IPS-20b (cell line): Measurements from ENCODE around the gene CETN2.

Source experiments
- H3K27ac ChIP-seq: one replicate; pipeline ENCODE4 v1.5.1; 2013; ENCODE audit warnings: low read length
- H3K27me3 ChIP-seq: 2 replicates; pipeline ENCODE4 v1.6.1; 2013; ENCODE audit warnings: mild to moderate bottlenecking, low read length, inconsistent platforms; ENCODE audit not compliant: insufficient read depth
- H3K36me3 ChIP-seq: 2 replicates; pipeline ENCODE4 v1.6.1; 2013; ENCODE audit warnings: low read depth, mild to moderate bottlenecking, inconsistent platforms, low read length, moderate library complexity; ENCODE audit not compliant: insufficient read depth
- H3K4me1 ChIP-seq: 2 replicates; pipeline ENCODE4 v1.6.1; 2013; ENCODE audit warnings: mild to moderate bottlenecking, control low read depth, inconsistent platforms, low read length, moderate library complexity; ENCODE audit not compliant: insufficient read depth
- H3K4me3 ChIP-seq: 2 replicates; pipeline ENCODE4 v1.5.1; 2013; ENCODE audit warnings: mild to moderate bottlenecking, low read length, inconsistent platforms
- H3K9ac ChIP-seq: 2 replicates; pipeline ENCODE4 v1.6.1; 2013; ENCODE audit warnings: low read depth, mild to moderate bottlenecking, inconsistent platforms, low read length, moderate library complexity
- H3K9me3 ChIP-seq: 2 replicates; pipeline ENCODE4 v1.6.1; 2013; ENCODE audit warnings: mild to moderate bottlenecking, low read depth, low read length, inconsistent platforms; ENCODE audit not compliant: insufficient read depth

The CETN2 gene

GRCh38 chrX:152824841-152825374, 5.6 kb downstream of the CETN2 start:
- H3K27me3 ChIP-seq: peaks cover 7% of the 10 kb centered on the region; the same call in 1 of the 2 replicates
- no peak overlapping the region for H3K9ac ChIP-seq
- no peaks in the 10 kb centered on the region for H3K9me3 ChIP-seq
- H3K36me3 ChIP-seq: no peaks in the 10 kb centered on the region; the same call in 1 of the 2 replicates
- H3K4me1 ChIP-seq: peaks cover 2% of the 10 kb centered on the region; the same call in 1 of the 2 replicates
- H3K4me3 ChIP-seq: no peak overlapping the region
- no peak overlapping the region for H3K27ac ChIP-seq

- H3K36me3 ChIP-seq: no peaks in the 10 kb centered on the region; the same call in 1 of the 2 replicates
- no peak overlapping the region for H3K4me3 ChIP-seq
- H3K4me1 ChIP-seq: no peaks in the 10 kb centered on the region
- H3K27ac ChIP-seq: no peak overlapping the region
- H3K9ac ChIP-seq: no peak overlapping the region
- no peaks in the 10 kb centered on the region for H3K9me3 ChIP-seq
- peaks cover 7% of the 10 kb centered on the region; the same call in 1 of the 2 replicates for H3K27me3 ChIP-seq
Observed at GRCh38 chrX:152823657-152824056, 6.9 kb downstream of the CETN2 start.

- Histone ChIP-seq H3K27me3 (peaks cover 7% of the 10 kb centered on the region; the same call in 1 of the 2 replicates), H3K27ac (no peak overlapping the region), H3K36me3 (no peaks in the 10 kb centered on the region; the same call in 1 of the 2 replicates), H3K4me3 (no peak overlapping the region), H3K9ac (no peak overlapping the region), H3K9me3 (no peaks in the 10 kb centered on the region), H3K4me1 (no peaks in the 10 kb centered on the region)
Observed at GRCh38 chrX:152822383-152823086, 8.0 kb downstream of the CETN2 start.

GRCh38 chrX:152821145-152821765, 9.3 kb downstream of the CETN2 start:
- Histone ChIP-seq H3K9ac (no peak overlapping the region), H3K36me3 (no peaks in the 10 kb centered on the region), H3K9me3 (no peaks in the 10 kb centered on the region), H3K27ac (no peak overlapping the region), H3K4me1 (no peaks in the 10 kb centered on the region), H3K4me3 (no peak overlapping the region), H3K27me3 (peaks cover 7% of the 10 kb centered on the region; the same call in 1 of the 2 replicates)

- H3K27me3 ChIP-seq: peaks cover 7% of the 10 kb centered on the region; the same call in 1 of the 2 replicates
- no peaks in the 10 kb centered on the region for H3K4me1 ChIP-seq
- H3K27ac ChIP-seq: no peak overlapping the region
- no peak overlapping the region for H3K9ac ChIP-seq
- H3K36me3 ChIP-seq: no peaks in the 10 kb centered on the region
- no peak overlapping the region for H3K4me3 ChIP-seq
- H3K9me3 ChIP-seq: no peaks in the 10 kb centered on the region
Observed at GRCh38 chrX:152819732-152820131, 10.8 kb downstream of the CETN2 start.

- H3K27ac ChIP-seq: no peak overlapping the region
- no peaks in the 10 kb centered on the region for H3K36me3 ChIP-seq
- no peaks in the 10 kb centered on the region for H3K4me1 ChIP-seq
- H3K9ac ChIP-seq: no peak overlapping the region
- no peak overlapping the region for H3K4me3 ChIP-seq
- no peaks in the 10 kb centered on the region for H3K9me3 ChIP-seq
- peaks cover 6% of the 10 kb centered on the region; the same call in 1 of the 2 replicates for H3K27me3 ChIP-seq
Observed at GRCh38 chrX:152819266-152819665, 11.3 kb downstream of the CETN2 start.

- no peaks in the 10 kb centered on the region for H3K27me3 ChIP-seq
- no peak overlapping the region for H3K27ac ChIP-seq
- no peaks in the 10 kb centered on the region for H3K9me3 ChIP-seq
- H3K4me1 ChIP-seq: no peaks in the 10 kb centered on the region
- no peak overlapping the region for H3K9ac ChIP-seq
- no peak overlapping the region for H3K4me3 ChIP-seq
- H3K36me3 ChIP-seq: no peaks in the 10 kb centered on the region
Observed at GRCh38 chrX:152818356-152818755, 12.2 kb downstream of the CETN2 start.

GRCh38 chrX:152817078-152817764, 13.3 kb downstream of the CETN2 start:
- Histone ChIP-seq H3K27me3 (no peaks in the 10 kb centered on the region), H3K9me3 (no peaks in the 10 kb centered on the region), H3K27ac (no peak overlapping the region)

GRCh38 chrX:152814048-152814447, 16.5 kb downstream of the CETN2 start:
- Histone ChIP-seq H3K4me1 (no peaks in the 10 kb centered on the region), H3K9me3 (no peaks in the 10 kb centered on the region), H3K27ac (no peak overlapping the region), H3K4me3 (no peak overlapping the region), H3K9ac (no peak overlapping the region), H3K36me3 (no peaks in the 10 kb centered on the region), H3K27me3 (no peaks in the 10 kb centered on the region)

More at GRCh38 chrX:152817078-152817764, 13.3 kb downstream of the CETN2 start:
- no peak overlapping the region for H3K4me3 ChIP-seq
- H3K4me1 ChIP-seq: no peaks in the 10 kb centered on the region
- no peaks in the 10 kb centered on the region for H3K36me3 ChIP-seq
- H3K9ac ChIP-seq: no peak overlapping the region

GRCh38 chrX:152813206-152813605, 17.4 kb downstream of the CETN2 start:
- Histone ChIP-seq H3K27me3 (no peaks in the 10 kb centered on the region), H3K9ac (no peak overlapping the region), H3K9me3 (no peaks in the 10 kb centered on the region), H3K4me1 (no peaks in the 10 kb centered on the region), H3K36me3 (no peaks in the 10 kb centered on the region), H3K27ac (no peak overlapping the region), H3K4me3 (no peak overlapping the region)

GRCh38 chrX:152810403-152810802, 20.2 kb downstream of the CETN2 start:
- Histone ChIP-seq H3K9me3 (no peaks in the 10 kb centered on the region), H3K4me1 (no peaks in the 10 kb centered on the region), H3K36me3 (no peaks in the 10 kb centered on the region), H3K27ac (no peak overlapping the region), H3K9ac (no peak overlapping the region; the same call in 1 of the 2 replicates), H3K4me3 (no peak overlapping the region), H3K27me3 (no peaks in the 10 kb centered on the region)
